Astrocyte of the hippocampus (primary cell): Measurements from ENCODE around the gene AFF4.
"Not testable (repeated sequence)": the region's sequence is repeated elsewhere in the genome, so short reads cannot be mapped to it uniquely, and the experiment has no call there.

Experiments
- DNase-seq: peaks from one replicate; pipeline ENCODE4 v3.0.0; 2011; ENCODE audit warnings: low read depth, low spot score

Gene AFF4, protein sequence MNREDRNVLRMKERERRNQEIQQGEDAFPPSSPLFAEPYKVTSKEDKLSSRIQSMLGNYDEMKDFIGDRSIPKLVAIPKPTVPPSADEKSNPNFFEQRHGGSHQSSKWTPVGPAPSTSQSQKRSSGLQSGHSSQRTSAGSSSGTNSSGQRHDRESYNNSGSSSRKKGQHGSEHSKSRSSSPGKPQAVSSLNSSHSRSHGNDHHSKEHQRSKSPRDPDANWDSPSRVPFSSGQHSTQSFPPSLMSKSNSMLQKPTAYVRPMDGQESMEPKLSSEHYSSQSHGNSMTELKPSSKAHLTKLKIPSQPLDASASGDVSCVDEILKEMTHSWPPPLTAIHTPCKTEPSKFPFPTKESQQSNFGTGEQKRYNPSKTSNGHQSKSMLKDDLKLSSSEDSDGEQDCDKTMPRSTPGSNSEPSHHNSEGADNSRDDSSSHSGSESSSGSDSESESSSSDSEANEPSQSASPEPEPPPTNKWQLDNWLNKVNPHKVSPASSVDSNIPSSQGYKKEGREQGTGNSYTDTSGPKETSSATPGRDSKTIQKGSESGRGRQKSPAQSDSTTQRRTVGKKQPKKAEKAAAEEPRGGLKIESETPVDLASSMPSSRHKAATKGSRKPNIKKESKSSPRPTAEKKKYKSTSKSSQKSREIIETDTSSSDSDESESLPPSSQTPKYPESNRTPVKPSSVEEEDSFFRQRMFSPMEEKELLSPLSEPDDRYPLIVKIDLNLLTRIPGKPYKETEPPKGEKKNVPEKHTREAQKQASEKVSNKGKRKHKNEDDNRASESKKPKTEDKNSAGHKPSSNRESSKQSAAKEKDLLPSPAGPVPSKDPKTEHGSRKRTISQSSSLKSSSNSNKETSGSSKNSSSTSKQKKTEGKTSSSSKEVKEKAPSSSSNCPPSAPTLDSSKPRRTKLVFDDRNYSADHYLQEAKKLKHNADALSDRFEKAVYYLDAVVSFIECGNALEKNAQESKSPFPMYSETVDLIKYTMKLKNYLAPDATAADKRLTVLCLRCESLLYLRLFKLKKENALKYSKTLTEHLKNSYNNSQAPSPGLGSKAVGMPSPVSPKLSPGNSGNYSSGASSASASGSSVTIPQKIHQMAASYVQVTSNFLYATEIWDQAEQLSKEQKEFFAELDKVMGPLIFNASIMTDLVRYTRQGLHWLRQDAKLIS

DNA sequence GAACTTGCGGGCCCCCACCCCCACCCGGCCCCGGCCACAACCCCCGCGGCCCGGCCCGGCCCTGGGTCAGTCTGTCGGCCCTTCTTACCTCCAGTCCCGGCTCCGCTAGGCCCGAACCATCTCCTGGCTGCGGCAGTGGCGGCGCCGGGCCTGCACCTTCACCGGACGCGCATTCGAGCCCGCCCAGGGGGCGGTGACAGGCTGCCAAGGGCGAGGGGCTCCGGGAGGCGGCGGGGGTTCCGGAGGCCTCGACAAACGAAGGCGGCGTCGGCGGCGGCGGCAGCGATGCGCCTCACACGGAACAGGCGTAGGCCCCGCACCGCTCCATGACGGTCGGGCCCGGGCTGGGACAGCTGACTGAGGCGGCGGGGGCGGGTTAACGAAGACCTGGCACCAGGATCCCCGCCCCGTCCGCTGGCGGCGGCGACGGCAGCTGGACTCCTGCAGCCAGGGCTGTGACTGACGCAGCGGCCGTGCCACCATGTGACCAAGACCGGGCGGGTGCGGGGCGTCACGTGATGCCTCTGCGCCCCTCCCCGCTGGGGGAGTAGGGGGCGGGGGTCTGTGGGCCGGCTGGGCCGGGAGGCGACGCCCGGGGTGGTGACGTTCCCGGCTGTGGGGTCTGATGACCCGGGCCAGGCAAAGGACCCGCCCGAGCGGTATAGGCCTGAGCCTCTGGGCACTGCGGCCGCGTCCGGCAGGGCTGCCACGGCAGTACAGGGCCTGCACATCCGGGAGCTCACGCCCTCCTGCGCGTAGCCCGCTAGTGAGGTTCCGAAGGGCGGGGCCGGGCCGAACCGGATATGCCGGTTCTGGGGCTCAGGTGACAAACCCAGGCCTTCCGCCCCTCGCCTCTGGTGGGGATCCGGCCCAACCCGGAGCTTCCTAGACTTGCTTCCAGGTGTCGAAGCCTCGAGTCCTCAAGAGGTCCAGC, at the start of gene AFF4:
Gene AFF4 (minus strand): TSS at position 464 of the 934 bp plus-strand sequence. CDS start 26,445 bp downstream, outside the sequence.
- DNase-seq = peak; percentile 99

- not testable (repeated sequence) for DNase-seq
Measured at GRCh38 chr5:133008455-133008854, 45.0 kb upstream of the AFF4 start.

- DNase-seq = peak; percentile 46
Measured at GRCh38 chr5:133006653-133007052, 43.2 kb upstream of the AFF4 start.

DNA sequence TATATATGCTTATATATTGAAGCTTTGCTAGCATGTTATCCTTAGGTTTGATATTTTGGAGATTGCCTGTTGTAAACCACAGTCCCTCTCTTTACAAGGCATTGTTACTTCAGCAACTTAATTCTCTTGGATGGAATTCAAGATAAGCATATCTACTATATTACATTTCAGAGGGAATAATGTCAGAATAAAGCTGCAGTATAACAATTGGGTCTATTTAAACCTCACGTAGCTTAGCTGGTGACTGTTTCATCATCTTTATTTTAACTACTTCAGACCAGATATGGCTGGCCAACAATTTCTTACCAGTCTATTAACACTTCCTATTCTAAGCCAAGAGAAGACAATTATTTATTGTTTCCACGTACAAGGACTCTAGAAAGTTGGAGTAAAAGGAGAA, 35.8 kb upstream of the AFF4 start:
- DNase-seq = no peak

DNA sequence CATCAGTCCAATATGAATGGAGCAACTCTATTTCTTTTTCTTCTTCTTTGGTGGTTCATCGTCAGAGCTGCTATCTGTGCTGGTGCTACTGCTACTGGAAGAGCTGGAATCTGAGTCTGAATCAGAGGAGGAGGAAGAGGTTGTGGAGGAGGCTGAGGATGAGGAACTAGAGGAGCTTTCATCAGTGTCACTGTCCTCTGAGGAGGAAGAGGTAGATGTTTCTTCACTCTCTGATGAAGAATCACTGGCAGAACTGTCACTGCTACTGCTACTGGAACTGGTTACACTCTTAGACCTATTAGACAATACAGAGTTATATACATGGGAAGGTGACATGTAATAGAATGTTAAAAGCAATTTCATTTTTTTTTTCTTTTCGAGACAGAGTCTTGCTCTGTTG, 35.1 kb upstream of the AFF4 start:
- no peak for DNase-seq

GRCh38 chr5:132996307-132996706, 32.9 kb upstream of the AFF4 start:
- DNase-seq = no peak

DNA sequence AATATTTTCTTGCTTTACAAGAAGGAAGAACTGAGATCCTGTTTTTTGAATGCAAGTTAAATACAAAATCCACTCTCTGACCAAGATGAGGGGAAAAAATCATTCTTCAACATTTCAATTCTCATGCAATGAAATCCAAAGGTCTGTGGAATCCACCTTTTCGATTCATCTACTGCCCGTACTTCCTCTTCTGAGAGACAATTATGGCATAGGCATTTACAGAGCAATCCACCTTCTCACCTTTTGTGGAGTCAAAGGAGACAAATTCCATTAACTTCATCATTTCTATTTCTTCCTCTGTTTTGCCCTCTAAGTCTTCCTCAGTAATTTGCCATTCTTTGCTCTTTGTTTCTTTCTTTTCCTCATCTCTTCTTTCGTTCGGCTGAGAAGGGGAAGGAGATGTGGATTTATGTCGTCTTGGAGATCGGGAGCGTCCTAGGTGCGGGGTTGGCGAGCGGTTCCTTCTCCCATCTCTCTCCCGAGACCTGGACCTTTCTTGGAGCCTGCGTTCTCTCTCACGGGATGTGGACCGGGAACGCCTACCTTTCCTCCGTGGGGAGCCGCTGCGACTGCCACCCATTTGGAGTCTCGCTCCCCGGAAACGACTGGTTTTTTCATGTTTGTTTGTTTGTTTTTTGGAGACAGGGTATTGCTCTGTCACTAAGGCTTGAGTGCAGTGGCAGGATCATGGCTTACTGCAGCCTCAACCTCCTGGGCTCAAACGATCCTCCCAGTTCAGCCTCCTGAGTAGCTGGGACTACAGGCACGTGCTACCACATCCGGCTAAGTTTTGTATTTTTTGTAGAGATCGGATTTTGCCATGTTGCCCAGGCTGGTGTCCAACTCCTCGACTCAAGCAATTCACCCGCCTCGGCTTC, 24.3 kb upstream of the AFF4 start:
- DNase-seq = no peak

GRCh38 chr5:132982971-132983370, 19.5 kb upstream of the AFF4 start:
- not testable (repeated sequence) for DNase-seq

DNA sequence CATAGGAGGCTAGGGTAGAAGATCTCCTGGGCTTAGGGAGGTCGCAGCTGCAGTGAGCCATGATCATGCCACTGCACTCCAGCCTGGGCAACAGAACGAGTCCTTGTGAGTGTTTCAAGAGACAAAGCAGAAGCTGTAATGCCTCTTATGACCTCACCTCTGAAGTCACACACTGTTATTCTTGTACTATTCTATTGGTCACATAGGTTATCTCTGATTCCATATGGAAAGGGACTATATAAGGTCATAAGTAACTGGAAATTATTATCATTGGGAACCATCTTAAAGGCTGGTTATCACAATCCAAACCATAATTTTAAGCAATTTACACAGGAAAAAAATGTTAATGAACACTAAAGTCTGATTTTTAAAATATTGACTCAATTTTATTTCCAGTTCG, 17.9 kb upstream of the AFF4 start:
- DNase-seq = no peak

GRCh38 chr5:132979976-132980375, 16.5 kb upstream of the AFF4 start:
- DNase-seq = no peak

GRCh38 chr5:132979367-132979940, 16.0 kb upstream of the AFF4 start:
- DNase-seq = peak; percentile 19

- DNase-seq = no peak
Measured at GRCh38 chr5:132976852-132977251, 13.4 kb upstream of the AFF4 start.

DNA sequence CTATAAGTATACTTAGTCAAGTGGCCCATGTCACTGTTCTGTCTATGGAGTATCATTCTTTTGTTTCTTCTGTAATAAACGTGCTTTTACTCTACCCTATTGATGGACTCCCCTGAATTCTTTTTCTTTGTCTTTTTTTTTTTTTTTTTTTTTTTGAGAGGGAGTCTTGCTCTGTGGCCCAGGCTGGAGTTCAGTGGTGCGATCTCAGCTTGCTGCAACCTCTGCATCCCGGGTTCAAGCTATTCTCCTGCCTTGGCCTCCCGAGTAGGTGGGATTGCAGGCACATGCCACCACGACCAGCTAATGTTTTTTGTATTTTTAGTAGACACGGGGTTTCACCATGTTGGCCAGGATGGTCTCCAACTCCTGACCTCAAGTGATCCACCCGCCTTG, 9.0 kb upstream of the AFF4 start:
- not testable (repeated sequence) for DNase-seq

DNA sequence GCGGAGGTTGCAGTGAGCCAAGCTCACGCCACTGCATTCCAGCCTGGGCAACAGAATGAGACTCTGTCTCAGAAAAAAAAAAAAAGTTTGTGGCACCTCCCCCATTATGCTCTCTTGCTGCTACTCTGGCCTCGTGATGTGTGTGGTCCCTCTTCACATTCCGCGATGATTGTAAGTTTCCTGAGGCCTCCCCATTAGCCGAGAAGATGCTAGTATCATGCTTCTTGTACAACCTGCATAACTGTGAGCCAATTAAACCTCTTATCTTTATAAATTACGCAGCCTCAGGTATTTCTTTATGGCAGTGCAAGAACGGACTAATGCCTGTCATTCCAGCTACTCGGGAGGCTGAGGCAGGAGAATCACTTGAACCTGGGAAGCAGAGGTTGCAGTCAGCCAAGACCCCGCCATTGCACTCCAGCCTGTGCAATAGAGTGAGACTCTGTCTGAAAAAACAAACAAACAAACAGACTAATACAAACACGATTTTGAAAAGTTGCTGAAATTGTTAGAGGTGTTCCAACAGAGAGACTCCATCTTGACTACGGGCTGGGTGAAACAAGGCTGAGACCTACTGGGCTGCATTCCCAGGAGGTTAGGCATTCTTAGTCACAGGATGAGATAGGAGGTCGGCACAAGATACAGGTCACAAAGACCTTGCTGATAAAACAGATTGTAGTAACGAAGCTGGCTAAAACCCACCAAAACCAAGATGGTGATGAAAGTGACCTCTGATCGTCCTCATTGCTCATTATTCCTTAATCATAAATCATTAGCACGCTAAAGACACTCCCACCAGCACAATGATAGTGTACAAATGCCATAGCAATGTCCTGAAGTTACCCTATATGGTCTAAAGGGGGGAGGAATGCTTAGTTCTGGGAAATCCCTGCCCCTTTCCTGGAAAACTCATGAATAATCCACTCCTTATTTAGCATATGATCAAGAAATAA, 8.3 kb upstream of the AFF4 start:
- DNase-seq = peak; percentile 52

GRCh38 chr5:132965120-132965519, 1.7 kb upstream of the AFF4 start:
- DNase-seq = no peak

DNA sequence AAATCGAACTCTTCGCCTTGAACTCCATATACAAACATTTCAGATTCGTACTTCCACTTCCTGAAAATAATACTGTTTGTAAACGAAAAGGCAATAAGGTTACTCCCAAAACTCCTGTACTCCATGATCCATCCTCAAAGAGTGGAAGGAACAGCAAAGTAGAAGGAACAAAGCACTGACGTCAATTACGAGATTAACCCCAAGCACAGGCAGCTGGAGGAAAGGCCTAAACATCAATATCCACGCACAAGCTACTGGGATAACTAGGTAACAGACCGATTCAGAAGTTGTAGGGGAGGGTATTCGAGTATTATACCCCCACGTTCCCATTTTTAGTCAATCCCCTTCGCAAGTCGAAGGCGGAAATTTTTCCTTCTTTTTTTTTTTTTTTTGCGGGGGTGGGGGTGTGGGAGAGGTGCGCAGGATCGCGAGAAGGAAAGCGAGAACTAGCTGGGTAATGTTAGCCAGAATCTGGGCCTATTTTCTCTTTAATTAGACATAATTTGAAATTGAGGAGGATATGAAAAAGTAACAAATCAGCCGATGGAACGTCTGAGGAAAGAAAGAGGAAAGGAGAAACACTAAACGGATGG, 909 bp downstream of the AFF4 start:
- peak; percentile 80 for DNase-seq

DNA sequence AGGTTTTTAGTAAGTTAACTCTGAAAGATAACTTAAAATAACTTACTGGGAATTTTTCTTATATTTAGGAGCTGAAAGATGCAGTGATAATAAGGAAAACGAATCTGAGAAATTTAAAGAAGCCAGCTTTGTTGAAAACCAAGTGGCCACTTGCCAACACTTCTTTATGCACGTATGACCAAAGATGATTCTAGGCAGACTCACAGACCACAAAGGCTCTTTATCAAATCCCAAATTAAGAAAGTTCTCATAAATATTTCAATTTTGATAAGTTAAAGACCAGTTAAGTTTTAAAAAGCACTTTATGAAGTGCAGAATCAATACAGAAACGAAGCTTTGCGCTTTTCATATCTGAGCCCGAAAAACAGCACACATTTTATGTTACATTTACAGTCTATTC, 1.5 kb downstream of the AFF4 start:
- DNase-seq = peak; percentile 69
